AG04449 (cell line): ENCODE data around the gene TMC5.

Source experiments
- CTCF ChIA-PET: fragments of 350-600 bp; formaldehyde crosslinking; extraction: SDS; loops from one replicate; lab custom pipeline; 2021; ENCODE audit warnings: antibody characterized with exemption; lab: Yijun Ruan, JAX
- POLR2A ChIA-PET: fragments of 400-600, 350-600 bp; formaldehyde crosslinking; extraction: SDS; loops from one replicate; lab custom pipeline; 2020; ENCODE audit warnings: antibody characterized with exemption, inconsistent platforms; lab: Yijun Ruan, JAX
- DNase-seq: peaks from one replicate; pipeline ENCODE4 v3.0.0-alpha.2; 2010; ENCODE audit warnings: low read depth, low spot score
- H3K4me3 ChIP-seq: 2 replicates; pipeline ENCODE4 v1.5.1; 2011; ENCODE audit warnings: low read depth, mild to moderate bottlenecking, control low read depth, low read length
- TF ChIP-seq, protein P1 (sequence below): IDR thresholded peaks from one replicate; pipeline ENCODE4 v1.5.1; 2011; ENCODE audit warnings: mild to moderate bottlenecking, moderate library complexity, low read length, control low read depth, inconsistent platforms; ENCODE audit not compliant: insufficient read depth; ENCODE audit errors: missing control alignments

TMC5 gene

DNA sequence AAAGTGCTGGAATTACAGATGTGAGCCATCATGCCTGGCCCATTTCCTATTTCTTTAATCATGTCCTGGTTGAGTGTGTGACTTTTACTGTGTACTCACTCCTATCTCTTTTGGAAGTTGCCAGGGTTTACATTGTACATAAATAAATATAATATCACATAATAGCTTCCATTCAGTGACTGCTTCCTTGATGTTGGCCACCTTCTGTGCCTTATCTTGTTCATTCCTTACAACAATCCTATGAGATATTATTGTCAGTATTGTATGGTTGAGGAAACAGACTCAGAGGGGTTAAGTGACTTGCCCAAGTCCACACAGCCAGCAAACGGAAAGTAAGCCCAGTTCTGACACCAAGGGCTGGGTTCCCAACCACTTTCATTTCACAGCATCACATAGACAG lies 16.9 kb downstream of the TMC5 start:
- H3K4me3 ChIP-seq = no peak overlapping the region
- CTCF ChIA-PET = no interaction called here
- POLR2A ChIA-PET = no interaction called here
- DNase-seq = no peak
- TF ChIP-seq, protein P1, sequence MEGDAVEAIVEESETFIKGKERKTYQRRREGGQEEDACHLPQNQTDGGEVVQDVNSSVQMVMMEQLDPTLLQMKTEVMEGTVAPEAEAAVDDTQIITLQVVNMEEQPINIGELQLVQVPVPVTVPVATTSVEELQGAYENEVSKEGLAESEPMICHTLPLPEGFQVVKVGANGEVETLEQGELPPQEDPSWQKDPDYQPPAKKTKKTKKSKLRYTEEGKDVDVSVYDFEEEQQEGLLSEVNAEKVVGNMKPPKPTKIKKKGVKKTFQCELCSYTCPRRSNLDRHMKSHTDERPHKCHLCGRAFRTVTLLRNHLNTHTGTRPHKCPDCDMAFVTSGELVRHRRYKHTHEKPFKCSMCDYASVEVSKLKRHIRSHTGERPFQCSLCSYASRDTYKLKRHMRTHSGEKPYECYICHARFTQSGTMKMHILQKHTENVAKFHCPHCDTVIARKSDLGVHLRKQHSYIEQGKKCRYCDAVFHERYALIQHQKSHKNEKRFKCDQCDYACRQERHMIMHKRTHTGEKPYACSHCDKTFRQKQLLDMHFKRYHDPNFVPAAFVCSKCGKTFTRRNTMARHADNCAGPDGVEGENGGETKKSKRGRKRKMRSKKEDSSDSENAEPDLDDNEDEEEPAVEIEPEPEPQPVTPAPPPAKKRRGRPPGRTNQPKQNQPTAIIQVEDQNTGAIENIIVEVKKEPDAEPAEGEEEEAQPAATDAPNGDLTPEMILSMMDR = no peak

DNA sequence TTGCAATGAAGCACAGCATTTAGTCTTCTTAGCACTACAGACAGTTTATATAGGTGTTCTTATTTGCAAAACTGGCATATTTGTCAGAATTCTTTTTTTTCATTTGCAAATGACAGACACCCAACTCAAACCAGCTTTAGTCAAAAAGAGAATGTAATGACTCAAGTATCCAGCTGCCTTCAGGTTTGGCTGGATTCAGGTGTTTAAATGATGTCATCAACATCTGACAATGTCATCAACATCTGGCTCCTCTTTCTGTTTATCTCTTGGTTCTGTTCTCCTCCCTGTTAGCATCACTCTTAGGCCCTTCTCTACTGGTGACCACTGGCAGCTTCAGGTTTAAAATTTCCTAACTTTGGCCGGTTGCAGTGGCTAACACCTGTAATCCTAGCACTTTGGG lies 18.9 kb downstream of the TMC5 start:
- TF ChIP-seq, protein P1 = no peak
- H3K4me3 ChIP-seq = no peak overlapping the region
- DNase-seq = no peak
- ChIA-PET POLR2A (no interaction called here), CTCF (no interaction called here)

DNA sequence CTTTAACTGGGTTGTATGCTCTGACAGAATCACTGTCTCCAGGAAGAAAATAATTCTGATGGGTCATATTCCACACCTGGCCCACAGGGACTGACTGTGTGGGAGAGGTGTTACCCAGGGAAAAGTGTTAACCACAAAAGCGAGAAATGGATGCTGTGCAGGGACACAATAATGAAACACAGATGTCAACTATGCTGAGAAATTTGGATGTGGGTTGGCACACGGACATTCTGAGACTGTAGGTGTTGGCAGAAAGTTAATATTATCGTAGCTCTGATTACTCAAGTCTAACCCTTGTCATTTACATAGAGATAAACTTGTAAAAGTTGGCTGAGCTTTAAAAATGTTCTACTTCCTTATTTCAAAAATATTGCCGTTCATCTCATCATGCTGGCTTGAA lies 19.6 kb downstream of the TMC5 start:
- no peak overlapping the region for H3K4me3 ChIP-seq
- DNase-seq = no peak
- CTCF ChIA-PET = no interaction called here
- POLR2A ChIA-PET = no interaction called here
- TF ChIP-seq, protein P1 = no peak

DNA sequence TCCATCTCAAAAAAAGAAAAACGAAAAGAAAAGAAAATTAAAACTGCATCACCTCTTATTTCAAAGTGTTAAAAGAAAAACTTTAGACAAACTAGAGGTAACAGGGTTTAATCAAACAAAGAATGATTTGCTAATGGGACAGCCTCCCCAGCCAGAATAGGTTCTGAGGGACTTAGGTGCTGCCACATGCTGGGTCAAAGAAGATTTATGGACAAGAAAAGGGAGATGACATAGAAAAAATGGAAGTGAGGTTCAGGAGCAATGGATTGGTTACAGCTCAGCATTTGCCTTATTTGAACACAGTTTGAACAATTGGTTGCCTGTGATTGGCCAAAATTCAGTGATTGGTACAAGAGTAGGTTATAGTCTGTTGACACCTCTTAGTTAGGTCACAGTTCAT lies 21.1 kb downstream of the TMC5 start:
- DNase-seq = no peak
- TF ChIP-seq, protein P1 = no peak
- no peak overlapping the region for H3K4me3 ChIP-seq
- CTCF ChIA-PET = no interaction called here
- POLR2A ChIA-PET = no interaction called here

DNA sequence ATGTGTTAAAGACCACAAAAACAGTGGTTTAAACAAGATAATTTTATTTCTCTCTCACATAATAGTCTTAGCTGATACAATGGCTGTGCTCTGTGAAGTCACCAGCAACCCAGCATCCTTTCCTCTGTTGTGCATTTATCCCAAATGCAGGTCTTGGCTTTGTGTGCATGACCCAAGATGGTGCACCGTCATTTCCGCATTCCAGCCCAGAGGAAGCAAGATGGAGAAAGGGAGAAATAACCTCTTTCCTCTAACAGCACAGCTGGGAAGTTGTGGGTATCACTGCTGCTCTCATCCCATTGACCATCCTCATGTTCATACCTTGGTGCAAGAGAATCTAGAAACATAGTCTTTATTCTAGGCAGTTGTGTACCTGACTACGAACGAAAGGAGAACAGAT lies 21.8 kb downstream of the TMC5 start:
- DNase-seq = no peak
- ChIA-PET POLR2A (no interaction called here), CTCF (no interaction called here)
- no peak overlapping the region for H3K4me3 ChIP-seq
- TF ChIP-seq, protein P1 = no peak

DNA sequence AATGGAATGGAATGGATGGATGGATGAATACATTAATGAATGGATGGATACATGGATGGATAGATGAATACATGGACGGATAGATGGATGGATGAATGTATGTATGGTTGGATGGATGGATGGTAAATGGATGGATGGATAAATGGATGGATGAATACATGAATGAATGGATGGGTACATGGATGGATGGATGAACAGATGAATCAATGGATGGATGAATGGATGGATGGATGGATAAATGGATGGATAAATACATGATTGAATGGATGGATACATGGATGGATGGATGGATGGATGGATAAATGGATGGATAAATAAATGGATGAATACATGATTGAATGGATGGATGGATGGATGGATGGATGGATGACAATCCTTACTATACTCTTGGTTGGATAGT lies 26.0 kb downstream of the TMC5 start:
- CTCF ChIA-PET = no interaction called here
- no peak for DNase-seq
- TF ChIP-seq, protein P1 = no peak
- POLR2A ChIA-PET = no interaction called here
- H3K4me3 ChIP-seq = no peak overlapping the region
